Caco-2 (cell line): ENCODE data around the gene ELP4. TPM values are rescaled to one million over a fixed set of nuclear protein-coding genes. Genes with fewer than 3 reads are reported as not detected.

ENCODE experiments used
- BruUV-seq: library from RNA; stranded (reverse); fragments of 400-500 nt; replicated peaks from 2 replicates; lab custom pipeline; 2021; lab: Mats Ljungman, UMichigan
- CTCF ChIA-PET: fragments of 300-600 bp; sonication (Branson Sonifier 250); formaldehyde crosslinking; loops from one replicate; lab custom pipeline; 2022; ENCODE audit warnings: antibody characterized with exemption; lab: Charles Lee
- POLR2A ChIA-PET: fragments of 300-600 bp; sonication (Branson Sonifier 250); formaldehyde crosslinking; loops from one replicate; lab custom pipeline; 2022; ENCODE audit warnings: antibody characterized with exemption; lab: Charles Lee
- DNase-seq, 2 experiments: peaks; one replicate each; pipeline versions ENCODE4 v3.0.0 to v3.0.0-alpha.2; 2020 to 2022
- H3K27me3 ChIP-seq: replicated peaks from 2 replicates; pipeline ENCODE4 v1.6.0; 2011; ENCODE audit warnings: low read length; ENCODE audit not compliant: control insufficient read depth, insufficient read depth
- H3K36me3 ChIP-seq: 2 replicates; pipeline ENCODE4 v1.5.1; 2011; ENCODE audit warnings: low read length; ENCODE audit not compliant: control insufficient read depth, insufficient read depth
- H3K4me1 ChIP-seq: fragments of 250-450 bp; sonication (Bioruptor Pico); 2 replicates; pipeline ENCODE4 v1.5.1; 2020; ENCODE audit warnings: mild to moderate bottlenecking
- H3K4me3 ChIP-seq: 2 replicates; pipeline ENCODE4 v1.5.1; 2011; ENCODE audit warnings: low read depth, mild to moderate bottlenecking, control low read depth, low read length
- H3K9me3 ChIP-seq: fragments of 250-450 bp; sonication (Bioruptor Pico); 2 replicates; pipeline ENCODE4 v1.5.1; 2020; ENCODE audit warnings: mild to moderate bottlenecking, moderate library complexity
- H3K27ac Mint-ChIP-seq: one replicate; pipeline ENCODE4 v1.8.0; 2022; ENCODE audit warnings: mixed read lengths; ENCODE audit not compliant: unreplicated experiment
- H3K27me3 Mint-ChIP-seq: one replicate; pipeline ENCODE4 v1.8.0; 2022; ENCODE audit warnings: mixed read lengths; ENCODE audit not compliant: insufficient read depth, unreplicated experiment
- H3K36me3 Mint-ChIP-seq: one replicate; pipeline ENCODE4 v1.8.0; 2022; ENCODE audit warnings: mild to moderate bottlenecking, mixed read lengths; ENCODE audit not compliant: insufficient read depth, unreplicated experiment
- H3K4me1 Mint-ChIP-seq: one replicate; pipeline ENCODE4 v1.8.0; 2022; ENCODE audit warnings: low read depth, mixed read lengths; ENCODE audit not compliant: unreplicated experiment
- H3K4me3 Mint-ChIP-seq: one replicate; pipeline ENCODE4 v1.8.0; 2022; ENCODE audit warnings: mild to moderate bottlenecking, moderate library complexity, mixed read lengths; ENCODE audit not compliant: unreplicated experiment
- H3K9me3 Mint-ChIP-seq: one replicate; pipeline ENCODE4 v1.8.0; 2022; ENCODE audit warnings: mixed read lengths; ENCODE audit not compliant: unreplicated experiment
- intact Hi-C: fragments of 100-400 bp; cut with micrococcal nuclease; formaldehyde crosslinking; loops from one replicate; pipeline ENCODE4 v1.10.0; 2022; ENCODE audit not compliant: unreplicated experiment
- total RNA-seq: library from RNA; stranded (reverse); gene quantifications from 2 replicates; pipeline ENCODE4 v1.2.3, GENCODE V29; 2022
- TF ChIP-seq, protein P1 (sequence below), 2 experiments: fragments of 200-600 bp in 1 of 2; IDR thresholded peaks; 1 replicate in 1 of 2; 2 replicates in 1 of 2; pipeline versions ENCODE4 v1.5.1 to v1.8.0; 2011 to 2022; ENCODE audit warnings: antibody characterized with exemption in 1 of 2, control low read depth in 1 of 2, inconsistent platforms in 1 of 2, low read depth in 1 of 2, low read length in 1 of 2, mild to moderate bottlenecking in 1 of 2, moderate library complexity in 1 of 2; ENCODE audit not compliant: insufficient read depth in 1 of 2, severe bottlenecking in 1 of 2, unreplicated experiment in 1 of 2

ELP4 gene
- total RNA-seq, 1 experiment from 2014 or later, result 18.8 TPM

GRCh38 chr11:31606893-31607292, 97.3 kb downstream of the ELP4 start:
- Histone ChIP-seq H3K4me3 (no peak overlapping the region), H3K9me3 (no peaks in the 10 kb centered on the region), H3K36me3 (no peaks in the 10 kb centered on the region), H3K4me1 (no peaks in the 10 kb centered on the region), H3K27me3 (no peaks in the 10 kb centered on the region)
- Mint-ChIP-seq H3K9me3 (no peaks in the 10 kb centered on the region), H3K27me3 (no peaks in the 10 kb centered on the region), H3K27ac (no peak overlapping the region), H3K4me1 (no peaks in the 10 kb centered on the region), H3K4me3 (no peak overlapping the region), H3K36me3 (no peaks in the 10 kb centered on the region)
- intact Hi-C loops, result no loop called here
- no peak for DNase-seq
- no TSS peak for BruUV-seq
- ChIA-PET POLR2A (no interaction called here), CTCF (no interaction called here)
- TF ChIP-seq, protein P1, sequence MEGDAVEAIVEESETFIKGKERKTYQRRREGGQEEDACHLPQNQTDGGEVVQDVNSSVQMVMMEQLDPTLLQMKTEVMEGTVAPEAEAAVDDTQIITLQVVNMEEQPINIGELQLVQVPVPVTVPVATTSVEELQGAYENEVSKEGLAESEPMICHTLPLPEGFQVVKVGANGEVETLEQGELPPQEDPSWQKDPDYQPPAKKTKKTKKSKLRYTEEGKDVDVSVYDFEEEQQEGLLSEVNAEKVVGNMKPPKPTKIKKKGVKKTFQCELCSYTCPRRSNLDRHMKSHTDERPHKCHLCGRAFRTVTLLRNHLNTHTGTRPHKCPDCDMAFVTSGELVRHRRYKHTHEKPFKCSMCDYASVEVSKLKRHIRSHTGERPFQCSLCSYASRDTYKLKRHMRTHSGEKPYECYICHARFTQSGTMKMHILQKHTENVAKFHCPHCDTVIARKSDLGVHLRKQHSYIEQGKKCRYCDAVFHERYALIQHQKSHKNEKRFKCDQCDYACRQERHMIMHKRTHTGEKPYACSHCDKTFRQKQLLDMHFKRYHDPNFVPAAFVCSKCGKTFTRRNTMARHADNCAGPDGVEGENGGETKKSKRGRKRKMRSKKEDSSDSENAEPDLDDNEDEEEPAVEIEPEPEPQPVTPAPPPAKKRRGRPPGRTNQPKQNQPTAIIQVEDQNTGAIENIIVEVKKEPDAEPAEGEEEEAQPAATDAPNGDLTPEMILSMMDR (IDR thresholded peaks at IDR 0.05; ENCODE audit: insufficient read depth in 1 of 2, low read depth in 1 of 2, low read length in 1 of 2, severe bottlenecking in 1 of 2, unreplicated experiment in 1 of 2), result no peak

- no peak overlapping the region for H3K27ac Mint-ChIP-seq
- no peak overlapping the region for H3K4me3 Mint-ChIP-seq
- no peaks in the 10 kb centered on the region for H3K27me3 Mint-ChIP-seq
- BruUV-seq, result no TSS peak
- H3K36me3 Mint-ChIP-seq, result no peaks in the 10 kb centered on the region
- DNase-seq, result no peak
- H3K9me3 Mint-ChIP-seq, result no peaks in the 10 kb centered on the region
- H3K27me3 ChIP-seq, result no peaks in the 10 kb centered on the region
- no peak overlapping the region for H3K4me3 ChIP-seq
- no peaks in the 10 kb centered on the region for H3K36me3 ChIP-seq
- ChIA-PET CTCF (no interaction called here), POLR2A (no interaction called here)
- H3K4me1 Mint-ChIP-seq, result no peaks in the 10 kb centered on the region
- intact Hi-C loops, result no loop called here
- no peaks in the 10 kb centered on the region for H3K9me3 ChIP-seq
- TF ChIP-seq, protein P1 (IDR thresholded peaks at IDR 0.05; ENCODE audit: insufficient read depth in 1 of 2, low read depth in 1 of 2, low read length in 1 of 2, severe bottlenecking in 1 of 2, unreplicated experiment in 1 of 2), result no peak
- H3K4me1 ChIP-seq, result no peaks in the 10 kb centered on the region
These were observed 98.3 kb downstream of the ELP4 start for GRCh38 chr11:31607914-31608313.

DNA sequence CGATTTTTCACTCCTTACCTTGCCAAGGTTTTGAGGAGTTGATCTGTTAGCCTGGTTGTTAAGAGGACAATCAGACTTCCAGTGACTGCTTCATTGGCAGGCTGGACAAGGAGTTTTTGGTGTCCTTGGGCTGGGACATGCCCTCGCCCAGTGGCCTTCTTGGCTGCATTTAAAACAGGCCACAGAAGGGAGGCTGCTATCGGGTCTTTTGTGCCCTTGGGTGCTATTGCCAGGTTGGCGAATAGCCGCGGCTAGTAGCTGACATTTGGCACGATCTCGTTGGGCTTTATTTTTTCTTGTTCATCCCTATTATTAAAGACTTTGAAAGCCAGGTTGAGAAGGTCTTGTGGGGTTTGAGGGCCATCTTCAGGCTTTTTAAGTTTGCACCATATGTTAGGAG, 99.4 kb downstream of the ELP4 start:
- H3K9me3 Mint-ChIP-seq, result no peaks in the 10 kb centered on the region
- ChIA-PET CTCF (no interaction called here), POLR2A (no interaction called here)

More for the DNA sequence above, 99.4 kb downstream of the ELP4 start:
- intact Hi-C loops, result no loop called here
- BruUV-seq, result no TSS peak
- Histone ChIP-seq H3K4me1 (no peaks in the 10 kb centered on the region), H3K4me3 (no peak overlapping the region), H3K9me3 (no peaks in the 10 kb centered on the region), H3K36me3 (no peaks in the 10 kb centered on the region), H3K27me3 (no peaks in the 10 kb centered on the region)
- Mint-ChIP-seq H3K27me3 (no peaks in the 10 kb centered on the region), H3K36me3 (no peaks in the 10 kb centered on the region), H3K4me3 (no peak overlapping the region), H3K27ac (no peak overlapping the region), H3K4me1 (no peaks in the 10 kb centered on the region)
- TF ChIP-seq, protein P1 (IDR thresholded peaks at IDR 0.05; ENCODE audit: insufficient read depth in 1 of 2, low read depth in 1 of 2, low read length in 1 of 2, severe bottlenecking in 1 of 2, unreplicated experiment in 1 of 2), result no peak
- DNase-seq, result no peak
